Midbrain (tissue), 1 donor: Measurements from ENCODE around the gene TIAM1.
"Not testable (repeated sequence)": the region's sequence is repeated elsewhere in the genome, so short reads cannot be mapped to it uniquely, and the experiment has no call there.

Experiments
- DNase-seq: peaks from one replicate; lab custom pipeline; 2025; lab: John Stamatoyannopoulos, UW

Gene TIAM1

GRCh38 chr21:31254131-31254530 lies 89.9 kb downstream of the TIAM1 start:
- DNase-seq, result no peak

GRCh38 chr21:31253684-31254083 lies 90.4 kb downstream of the TIAM1 start:
- DNase-seq, result no peak

- DNase-seq, result no peak
Measured at GRCh38 chr21:31252611-31253010, 91.5 kb downstream of the TIAM1 start.

- no peak for DNase-seq
Measured at GRCh38 chr21:31252091-31252490, 92.0 kb downstream of the TIAM1 start.

GRCh38 chr21:31251686-31252085 lies 92.4 kb downstream of the TIAM1 start:
- no peak for DNase-seq

- no peak for DNase-seq
Measured at GRCh38 chr21:31248598-31248997, 95.5 kb downstream of the TIAM1 start.

- no peak for DNase-seq
Measured at GRCh38 chr21:31243611-31244010, 100.5 kb downstream of the TIAM1 start.

GRCh38 chr21:31236528-31236927 lies 107.5 kb downstream of the TIAM1 start:
- no peak for DNase-seq

GRCh38 chr21:31235671-31236450 lies 108.2 kb downstream of the TIAM1 start:
- DNase-seq, result no peak

GRCh38 chr21:31234936-31235335 lies 109.1 kb downstream of the TIAM1 start:
- no peak for DNase-seq

- no peak for DNase-seq
Measured at GRCh38 chr21:31233711-31234110, 110.3 kb downstream of the TIAM1 start.

GRCh38 chr21:31232344-31232743 lies 111.7 kb downstream of the TIAM1 start:
- DNase-seq, result no peak

GRCh38 chr21:31230937-31231336 lies 113.1 kb downstream of the TIAM1 start:
- DNase-seq, result no peak

- not testable (repeated sequence) for DNase-seq
Measured at GRCh38 chr21:31228723-31229122, 115.3 kb downstream of the TIAM1 start.

GRCh38 chr21:31225713-31226112 lies 118.3 kb downstream of the TIAM1 start:
- no peak for DNase-seq

GRCh38 chr21:31222142-31222541 lies 121.9 kb downstream of the TIAM1 start:
- DNase-seq, result no peak

- peak; percentile 19 for DNase-seq
Measured at GRCh38 chr21:31221043-31221442, 123.0 kb downstream of the TIAM1 start.

- peak; percentile 56 for DNase-seq
Measured at GRCh38 chr21:31220575-31220974, 123.5 kb downstream of the TIAM1 start.

GRCh38 chr21:31218830-31219608 lies 125.0 kb downstream of the TIAM1 start:
- DNase-seq, result no peak

GRCh38 chr21:31216206-31216605 lies 127.9 kb downstream of the TIAM1 start:
- no peak for DNase-seq

- DNase-seq, result no peak
Measured at GRCh38 chr21:31213787-31214186, 130.3 kb downstream of the TIAM1 start.

GRCh38 chr21:31211836-31212235 lies 132.2 kb downstream of the TIAM1 start:
- DNase-seq, result no peak

GRCh38 chr21:31205412-31205811 lies 138.6 kb downstream of the TIAM1 start:
- DNase-seq, result no peak
